ENCODE measurements around the gene SGSH.

SGSH gene

GRCh38 chr17:80180192-80180591, 39.9 kb downstream of the SGSH start:
- no peak for DNase-seq

DNA sequence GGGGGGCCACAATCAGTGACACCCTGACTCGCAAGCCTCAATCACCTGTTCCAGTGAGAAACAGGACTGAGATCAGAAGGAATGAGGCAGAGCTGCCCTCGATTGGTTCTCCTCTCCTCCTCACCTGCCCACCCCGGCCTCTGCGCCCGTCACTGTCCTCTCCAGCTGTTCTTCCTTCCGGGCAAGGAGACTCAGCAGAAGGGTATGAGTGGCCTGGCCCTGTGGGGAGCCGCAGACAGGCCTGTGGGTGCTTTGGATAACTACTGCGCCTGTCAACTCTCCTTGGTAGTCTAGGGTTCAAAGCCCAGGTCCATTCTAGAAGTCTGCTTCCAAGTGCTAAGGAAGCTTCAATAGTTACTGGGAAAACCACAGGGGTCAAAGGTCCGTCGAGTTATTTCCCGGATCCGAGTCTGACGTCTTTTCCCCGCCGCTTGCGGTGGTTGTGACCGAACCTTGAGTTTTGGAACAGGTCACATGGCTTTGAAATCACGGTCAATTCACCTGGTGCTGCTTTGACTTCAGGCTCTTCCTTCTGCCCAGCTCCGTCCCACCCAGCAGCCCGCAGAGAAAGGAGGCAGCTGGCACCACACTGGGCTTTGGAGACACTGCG, 42.0 kb downstream of the SGSH start:
- DNase-seq = no peak

DNA sequence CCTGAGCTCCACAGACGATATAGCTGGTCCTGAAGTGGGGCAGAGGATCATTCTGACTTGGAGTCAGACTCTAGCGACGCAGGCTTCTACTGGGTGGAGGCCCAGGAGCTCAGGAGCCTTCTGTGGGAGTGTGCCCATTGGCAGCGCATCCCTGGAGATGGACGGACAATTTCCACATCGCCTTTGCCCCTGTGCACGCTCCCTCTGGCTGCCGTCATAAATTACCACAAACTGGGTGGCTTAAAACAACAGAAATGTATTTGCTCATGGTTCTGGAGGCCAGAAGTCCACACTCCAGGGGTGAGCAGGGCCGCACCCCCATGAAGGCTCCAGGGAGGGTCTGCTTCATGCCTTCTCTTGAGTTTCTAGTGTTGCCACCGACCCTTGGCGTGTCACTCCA, 43.4 kb downstream of the SGSH start:
- DNase-seq = no peak

GRCh38 chr17:80173916-80174315, 46.2 kb downstream of the SGSH start:
- no peak for DNase-seq

DNA sequence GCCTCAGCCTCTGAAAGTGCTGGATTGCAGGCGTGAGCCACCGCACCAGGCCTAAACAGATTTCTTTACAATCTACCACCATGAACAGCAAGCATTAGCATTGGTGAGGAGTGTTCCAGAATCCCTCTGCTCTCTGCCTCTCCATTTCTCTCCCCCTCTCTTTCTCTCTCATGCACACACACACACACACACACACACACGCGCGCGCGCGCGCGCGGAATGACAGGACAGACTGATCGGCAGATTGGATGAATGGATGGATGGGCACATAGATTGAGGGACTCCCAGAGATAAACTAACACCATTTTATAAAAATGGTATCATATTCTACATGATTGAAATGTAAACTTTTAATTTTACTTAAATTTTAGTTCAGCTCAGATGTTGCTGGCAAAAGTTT, 47.0 kb downstream of the SGSH start:
- no peak for DNase-seq

GRCh38 chr17:80171681-80172080, 48.5 kb downstream of the SGSH start:
- DNase-seq = no peak

DNA sequence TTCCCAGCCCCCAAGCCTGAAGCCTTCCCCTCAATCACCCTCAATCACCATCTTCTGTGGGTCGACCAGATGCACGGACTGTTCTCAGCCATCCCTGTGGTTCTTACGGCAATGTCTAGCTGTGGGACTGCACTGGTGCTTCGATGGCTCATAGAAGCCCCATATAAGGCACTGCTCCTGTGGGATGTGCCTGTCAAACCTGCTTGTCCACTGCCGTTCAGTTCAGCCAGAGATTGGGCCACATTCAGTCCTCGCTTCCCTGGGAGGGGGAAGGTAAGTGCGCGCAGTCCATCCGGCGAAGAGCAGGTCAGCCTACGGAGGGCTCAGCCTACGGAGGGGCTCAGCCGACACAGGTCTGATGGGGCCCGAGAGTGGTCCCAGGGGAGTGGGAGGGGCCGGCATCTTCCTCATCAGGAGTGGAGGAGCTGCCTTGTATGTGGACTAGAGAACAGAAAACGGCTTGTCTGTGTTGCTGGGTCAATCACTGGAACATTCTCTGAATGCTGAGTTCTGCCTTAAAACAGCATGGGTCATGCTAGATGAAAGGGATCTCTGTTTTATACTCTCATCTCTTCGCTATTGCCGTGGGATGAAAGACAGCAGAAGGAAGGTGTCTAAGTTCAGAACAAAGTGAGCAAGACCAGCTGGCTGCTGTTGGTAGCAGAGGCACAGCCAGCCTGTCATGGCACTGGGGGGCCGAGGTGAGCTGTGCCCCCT, 50.2 kb downstream of the SGSH start, which contains the start of gene CARD14:
CARD14 (plus strand) TSS at position 247 of the 717 bp plus-strand sequence. CDS start 11,409 bp downstream, outside the sequence.
- no peak for DNase-seq

GRCh38 chr17:80169107-80169506, 51.0 kb downstream of the SGSH start:
- DNase-seq = no peak

DNA sequence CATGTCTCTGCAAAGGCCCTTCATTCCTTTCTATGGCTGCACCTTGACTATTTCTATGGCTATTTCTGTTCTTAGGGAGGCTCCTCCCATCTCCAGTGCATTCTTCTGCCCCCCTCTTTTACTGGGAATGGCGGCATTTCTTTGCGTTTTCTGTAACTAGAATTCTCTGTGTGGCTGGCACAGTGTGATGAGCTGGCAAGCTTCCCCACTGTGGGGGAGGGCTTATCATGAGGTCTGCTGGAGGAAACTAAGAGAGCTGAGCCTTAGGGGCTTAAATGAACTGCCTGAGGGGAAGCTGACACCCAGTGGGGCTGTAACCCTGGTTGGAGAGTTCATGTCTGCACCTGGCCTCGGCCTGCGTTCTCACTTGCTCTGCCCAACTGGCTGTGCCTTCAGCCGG, 51.8 kb downstream of the SGSH start:
- DNase-seq = no peak

DNA sequence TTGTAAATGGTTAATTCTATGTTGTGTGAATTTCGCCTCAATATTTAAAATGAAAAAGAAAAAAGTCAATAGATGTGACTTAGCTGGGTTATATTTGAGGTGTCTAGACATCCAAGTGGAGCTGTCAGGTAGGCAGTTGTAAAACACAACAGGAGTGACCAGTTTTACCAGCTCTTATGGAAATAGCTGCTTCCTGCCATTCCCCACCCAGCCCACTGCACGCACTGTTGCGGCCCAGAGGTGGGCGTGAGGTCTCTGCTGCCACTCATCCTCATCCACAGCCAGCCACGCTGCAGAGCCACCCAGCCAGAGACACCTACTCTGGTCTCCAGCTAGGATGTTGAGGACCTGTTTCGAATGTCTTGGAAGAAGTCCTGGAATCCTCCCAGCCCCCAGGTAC, 53.7 kb downstream of the SGSH start:
- DNase-seq = no peak

- DNase-seq = no peak
Observed at GRCh38 chr17:80164185-80164584, 55.9 kb downstream of the SGSH start.

DNA sequence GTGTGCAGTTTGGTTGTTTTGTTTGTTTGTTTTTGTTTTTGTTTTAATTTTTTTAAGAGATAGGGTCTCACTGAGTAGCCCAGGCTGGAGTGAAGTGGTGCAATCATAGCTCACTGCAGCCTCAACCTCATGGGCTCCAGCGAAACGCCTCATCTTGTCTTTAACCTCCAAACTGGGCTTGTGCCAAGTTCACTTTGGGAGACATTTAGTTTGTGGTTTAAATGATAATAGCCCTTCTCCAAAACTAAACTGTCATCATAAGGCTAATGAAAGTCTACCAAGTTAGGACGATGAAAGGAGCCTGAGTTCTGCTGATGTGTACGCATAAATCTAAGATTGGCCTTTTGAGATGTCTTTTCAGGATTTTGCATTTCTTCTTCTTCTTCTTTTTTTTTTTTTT, 56.8 kb downstream of the SGSH start:
- DNase-seq = no peak

- DNase-seq = no peak
Observed at GRCh38 chr17:80160536-80160935, 59.6 kb downstream of the SGSH start.

All from NCI-H2107 (cell line).